ENCODE data around the gene SMARCA2. TPM values are rescaled to one million over a fixed set of nuclear protein-coding genes. Genes with fewer than 3 reads are reported as not detected.

SMARCA2 gene
- total and polyA plus RNA-seq, 8 donors = 20.5 to 242 (median 78.5) TPM

- Histone ChIP-seq H3K27ac (peak overlapping the region in 3 of 5 donors; percentile 72 to 78 (median 75)), H3K4me3 (no peak overlapping the region), H3K4me1 (peaks cover 19 to 77% (median 47%) of the 10 kb centered on the region in 4 donors), H3K27me3 (no peaks in the 10 kb centered on the region), H3K9me3 (no peaks in the 10 kb centered on the region), H3K36me3 (peaks cover 7 to 60% (median 39%) of the 10 kb centered on the region in 4 donors)
- DNase-seq = no peak
- WGBS, 5 donors = 59 to 100% (median 90%) methylated on average over 3 of the region's 3 CpGs
- TF ChIP-seq CTCF (IDR thresholded peaks at IDR 0.05) (no peak), EP300 (IDR thresholded peaks at IDR 0.05) (no peak), POLR2A (IDR thresholded peaks at IDR 0.05) (no peak), POLR2AphosphoS5 (IDR thresholded peaks at IDR 0.05) (no peak)
- intact Hi-C loops (cut with DNase I; ENCODE audit: low total_unique reads) = no loop called here
These were observed 113.0 kb downstream of the SMARCA2 start for GRCh38 chr9:2128141-2128540.

- Histone ChIP-seq H3K4me3 (no peak overlapping the region), H3K36me3 (peaks cover 5 to 56% (median 34%) of the 10 kb centered on the region in 4 donors), H3K9me3 (no peaks in the 10 kb centered on the region), H3K27me3 (no peaks in the 10 kb centered on the region), H3K4me1 (peaks cover 19 to 77% (median 48%) of the 10 kb centered on the region in 4 donors), H3K27ac (peak overlapping the region in 3 of 5 donors; percentile 72 to 78 (median 75))
- WGBS, 5 donors = 67 to 95% (median 88%) methylated on average over 1 of the region's 1 CpG
- intact Hi-C loops (cut with DNase I; ENCODE audit: low total_unique reads) = no loop called here
- TF ChIP-seq POLR2A (IDR thresholded peaks at IDR 0.05) (no peak), CTCF (IDR thresholded peaks at IDR 0.05) (no peak), POLR2AphosphoS5 (IDR thresholded peaks at IDR 0.05) (no peak), EP300 (IDR thresholded peaks at IDR 0.05) (no peak)
- DNase-seq = no peak
These were observed 113.5 kb downstream of the SMARCA2 start for GRCh38 chr9:2128618-2129017.

GRCh38 chr9:2130941-2131340 lies 115.8 kb downstream of the SMARCA2 start:
- intact Hi-C loops (cut with DNase I; ENCODE audit: low total_unique reads) = no loop called here
- peaks cover 11 to 65% (median 36%) of the 10 kb centered on the region in 4 donors for H3K4me1 ChIP-seq
- 88 to 90% (median 88%) methylated on average over 3 of the region's 3 CpGs for WGBS, 5 donors
- TF ChIP-seq EP300 (IDR thresholded peaks at IDR 0.05) = no peak
- no peak for TF ChIP-seq POLR2AphosphoS5 (IDR thresholded peaks at IDR 0.05)
- no peak for TF ChIP-seq POLR2A (IDR thresholded peaks at IDR 0.05)
- no peak for TF ChIP-seq CTCF (IDR thresholded peaks at IDR 0.05)
- H3K36me3 ChIP-seq = peaks cover 2 to 47% (median 38%) of the 10 kb centered on the region in 4 donors
- DNase-seq = no peak
- no peaks in the 10 kb centered on the region for H3K9me3 ChIP-seq
- H3K27ac ChIP-seq = peak overlapping the region in 1 of 5 donors; percentile 2
- H3K27me3 ChIP-seq = no peaks in the 10 kb centered on the region
- no peak overlapping the region for H3K4me3 ChIP-seq

GRCh38 chr9:2132484-2133082 lies 117.4 kb downstream of the SMARCA2 start:
- TF ChIP-seq EP300 (IDR thresholded peaks at IDR 0.05) (no peak), CTCF (IDR thresholded peaks at IDR 0.05) (peak in 5 of 7 experiments; percentile 30 to 80 (median 74)), POLR2A (IDR thresholded peaks at IDR 0.05) (no peak)
- H3K4me1 ChIP-seq = peaks cover 0 to 48% (median 20%) of the 10 kb centered on the region in 4 donors
- no peak overlapping the region for H3K27ac ChIP-seq
- no peak overlapping the region for H3K4me3 ChIP-seq
- peaks cover 2 to 50% (median 38%) of the 10 kb centered on the region in 4 donors for H3K36me3 ChIP-seq
- intact Hi-C loops (cut with DNase I; ENCODE audit: low total_unique reads) = no loop called here
- no peaks in the 10 kb centered on the region for H3K9me3 ChIP-seq
- WGBS, 5 donors = 56 to 72% (median 67%) methylated on average over 3 of the region's 3 CpGs
- H3K27me3 ChIP-seq = no peaks in the 10 kb centered on the region
- DNase-seq = peak in 1 of 2 donors; percentile 41
